T-cell (primary cell): ENCODE data around the gene MT1M. TPM values are rescaled to one million over a fixed set of nuclear protein-coding genes. Genes with fewer than 3 reads are reported as not detected.

ENCODE experiments used
- ATAC-seq, 4 experiments: fragments of 200-7000 bp in 3 of 4; fragments of 150-1000 bp in 1 of 4; cut with Tn5 transposase; replicated peaks in 1 of 4; 1 replicate in 3 of 4; 2 replicates in 1 of 4; pipeline ENCODE4 v1.10.0; 2021; ENCODE audit warnings: moderate library complexity in 3 of 4, mild to moderate bottlenecking in 2 of 4, moderate number of reproducible peaks in 1 of 4
- CTCF ChIA-PET, 2 donors: fragments of 300-600 bp; sonication (Branson Sonifier 250); formaldehyde crosslinking; loops; one replicate each; lab custom pipeline; 2022; ENCODE audit warnings: antibody characterized with exemption in 2 of 2; lab: Charles Lee
- POLR2A ChIA-PET, 2 donors: fragments of 300-600 bp; sonication (Branson Sonifier 250); formaldehyde crosslinking; loops; one replicate each; lab custom pipeline; 2022; ENCODE audit warnings: antibody characterized with exemption in 2 of 2; lab: Charles Lee
- DNase-seq, 35 experiments: peaks; one replicate each; pipeline versions ENCODE4 v3.0.0 to v3.0.0-alpha.2; 2013 to 2023
- H3K27ac ChIP-seq: one replicate; pipeline ENCODE4 v1.5.1; 2013; ENCODE audit warnings: low read length
- H3K27me3 ChIP-seq, 2 experiments: replicated peaks in 1 of 2; 1 replicate in 1 of 2; 2 replicates in 1 of 2; pipeline versions ENCODE4 v1.6.1 to v1.7.0; 2013; ENCODE audit warnings: low read length in 1 of 2, mixed read lengths in 1 of 2; ENCODE audit not compliant: control insufficient read depth in 2 of 2, insufficient read depth in 2 of 2; ENCODE audit errors: extremely low read depth in 1 of 2
- H3K36me3 ChIP-seq, 2 donors: 1 replicate in 1 of 2; 2 replicates in 1 of 2; pipeline versions ENCODE4 v1.6.1 to v1.7.0; 2013; ENCODE audit warnings: low read length in 1 of 2; ENCODE audit not compliant: control insufficient read depth in 2 of 2, insufficient read depth in 1 of 2; ENCODE audit errors: extremely low read depth in 1 of 2
- H3K4me1 ChIP-seq, 2 experiments: 1 replicate in 1 of 2; 2 replicates in 1 of 2; pipeline versions ENCODE4 v1.6.1 to v1.7.0; 2013; ENCODE audit warnings: low read length in 2 of 2, mixed read lengths in 1 of 2; ENCODE audit not compliant: insufficient read depth in 2 of 2, control insufficient read depth in 1 of 2; ENCODE audit errors: extremely low read depth in 1 of 2
- H3K4me3 ChIP-seq, 2 donors: 1 replicate in 1 of 2; 2 replicates in 1 of 2; pipeline versions ENCODE4 v1.5.1 to v1.7.0; 2013; ENCODE audit warnings: mild to moderate bottlenecking in 2 of 2, low read length in 1 of 2, moderate library complexity in 1 of 2; ENCODE audit not compliant: control insufficient read depth in 1 of 2; ENCODE audit errors: extremely low read depth in 1 of 2
- H3K9me3 ChIP-seq: 2 replicates; pipeline ENCODE4 v1.7.0; 2013
- H3K27ac Mint-ChIP-seq, 2 donors: one replicate each; pipeline ENCODE4 v1.8.0; 2020 to 2021; ENCODE audit warnings: mild to moderate bottlenecking in 2 of 2, mixed read lengths in 2 of 2
- H3K27me3 Mint-ChIP-seq, 2 donors: one replicate each; pipeline ENCODE4 v1.8.0; 2021 to 2022; ENCODE audit warnings: mixed read lengths in 2 of 2
- H3K36me3 Mint-ChIP-seq: one replicate; pipeline ENCODE4 v1.8.0; 2021; ENCODE audit warnings: mixed read lengths
- H3K4me1 Mint-ChIP-seq, 3 donors: one replicate each; pipeline ENCODE4 v1.8.0; 2020 to 2022; ENCODE audit warnings: mixed read lengths in 3 of 3, mild to moderate bottlenecking in 1 of 3
- H3K4me3 Mint-ChIP-seq, 3 donors: one replicate each; pipeline ENCODE4 v1.8.0; 2020 to 2022; ENCODE audit warnings: mild to moderate bottlenecking in 3 of 3, mixed read lengths in 3 of 3, moderate library complexity in 3 of 3
- H3K9me3 Mint-ChIP-seq, 3 donors: one replicate each; pipeline ENCODE4 v1.8.0; 2020 to 2022; ENCODE audit warnings: mixed read lengths in 3 of 3
- WGBS: methylation state at CpG from one replicate; pipeline ENCODE4 v1.1.5; 2013; ENCODE audit warnings: missing lambda C conversion rate; ENCODE audit not compliant: insufficient coverage; 5-methylcytosine and 5-hydroxymethylcytosine counted together
- total RNA-seq, 35 experiments: library from RNA in 6 of 35; stranded (reverse) in 6 of 35; fragments of 120-200 nt in 1 of 35; gene quantifications; one replicate each; pipeline versions ENCODE4 v1.2.1 to v1.2.4 and lab custom pipeline; 2013 to 2026

Gene MT1M
- total RNA-seq, 5 donors from 2014 or later (not counting 1 experiment from before 2014, with no cell fraction given): not detected

DNA sequence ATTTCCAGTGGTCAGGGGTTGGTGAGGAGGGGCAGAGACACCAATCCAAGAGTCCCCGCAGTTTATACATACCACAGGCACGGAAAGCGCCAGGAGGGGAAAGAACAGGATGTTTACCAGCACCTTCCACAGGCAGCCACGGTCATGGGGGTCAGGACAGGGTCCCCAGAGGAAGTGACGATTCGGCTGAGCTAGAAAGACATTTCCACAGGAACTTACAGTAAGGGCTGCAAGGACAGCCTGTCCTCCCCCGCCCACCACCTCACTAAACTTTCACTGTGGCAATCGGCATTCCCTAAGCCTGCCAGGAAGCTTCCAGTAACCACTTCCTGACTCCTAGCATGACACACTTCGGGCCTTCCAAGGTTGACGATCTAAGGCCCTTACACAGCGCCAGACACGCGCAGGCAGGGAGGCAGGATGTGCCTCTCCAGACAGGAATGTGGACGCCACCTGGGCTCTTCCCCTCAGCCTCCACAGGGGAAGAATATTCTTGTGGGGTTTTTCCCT is 25.3 kb upstream of the MT1M start:
- peak overlapping the region; percentile 59 to 96 (median 72) for H3K4me3 Mint-ChIP-seq
- WGBS: 40% methylated on average over 7 of the region's 14 CpGs
- no peaks in the 10 kb centered on the region for H3K9me3 ChIP-seq
- H3K27ac Mint-ChIP-seq: peak overlapping the region; percentile 86 to 94
- peaks cover 27 to 51% of the 10 kb centered on the region in 2 experiments for H3K4me1 ChIP-seq
- no peak overlapping the region for H3K4me3 ChIP-seq
- no peaks in the 10 kb centered on the region for H3K36me3 Mint-ChIP-seq
- H3K27me3 Mint-ChIP-seq: peaks cover 0 to 2% of the 10 kb centered on the region in 2 donors
- ChIA-PET POLR2A (no interaction called here), CTCF (interaction anchor here in 1 of 2 donors (3.7 kb wide), 1 partner anchor 94 kb away, joined by 24 read pairs; no protein-coding TSS in a partner anchor)
- DNase-seq (peak in 14 of 35 experiments; percentile 23 to 59 (median 36)), ATAC-seq (no peak)
- H3K4me1 Mint-ChIP-seq: peaks cover 45 to 53% (median 51%) of the 10 kb centered on the region in 3 donors
- H3K9me3 Mint-ChIP-seq: no peaks in the 10 kb centered on the region
- no peaks in the 10 kb centered on the region for H3K36me3 ChIP-seq
- peak overlapping the region; percentile 62 for H3K27ac ChIP-seq
- peaks cover 0 to under 1% of the 10 kb centered on the region in 2 experiments for H3K27me3 ChIP-seq

- H3K27ac ChIP-seq: peak overlapping the region; percentile 62
- H3K27me3 ChIP-seq: no peaks in the 10 kb centered on the region
- H3K9me3 Mint-ChIP-seq: no peaks in the 10 kb centered on the region
- H3K36me3 ChIP-seq: no peaks in the 10 kb centered on the region
- no peak for ATAC-seq
- no peaks in the 10 kb centered on the region for H3K36me3 Mint-ChIP-seq
- no CpG with 5 or more reads among the region's 2 CpGs for WGBS
- H3K4me1 ChIP-seq: peaks cover 27 to 51% of the 10 kb centered on the region in 2 experiments
- H3K27me3 Mint-ChIP-seq: no peaks in the 10 kb centered on the region
- no peak for DNase-seq
- ChIA-PET CTCF (interaction anchor here in 1 of 2 donors (3.7 kb wide), 1 partner anchor 94 kb away, joined by 24 read pairs; no protein-coding TSS in a partner anchor), POLR2A (interaction anchor here in 1 of 2 donors (1.0 kb wide), 1 partner anchor 1248 kb away, joined by 3 read pairs; no protein-coding TSS in a partner anchor)
- peak overlapping the region in 1 of 2 donors; percentile 66 for H3K4me3 ChIP-seq
- peaks cover 45 to 55% (median 51%) of the 10 kb centered on the region in 3 donors for H3K4me1 Mint-ChIP-seq
- no peaks in the 10 kb centered on the region for H3K9me3 ChIP-seq
- H3K4me3 Mint-ChIP-seq: peak overlapping the region; percentile 72 to 96 (median 79)
- H3K27ac Mint-ChIP-seq: peak overlapping the region; percentile 86 to 94
Observed at GRCh38 chr16:56607675-56608042, 24.8 kb upstream of the MT1M start.

- Mint-ChIP-seq H3K9me3 (no peaks in the 10 kb centered on the region), H3K27ac (peak within 1 kb of the TSS; percentile 93 to 98), H3K36me3 (no peaks in the 10 kb centered on the region), H3K27me3 (no peaks in the 10 kb centered on the region), H3K4me3 (peak within 1 kb of the TSS; percentile 91 to 96 (median 94)), H3K4me1 (peaks cover 45 to 55% (median 51%) of the 10 kb centered on the region in 3 donors)
- DNase-seq: peak; percentile 69 to 92 (median 82)
- H3K36me3 ChIP-seq: no peaks in the 10 kb centered on the region
- no peaks in the 10 kb centered on the region for H3K9me3 ChIP-seq
- peaks cover 27 to 51% of the 10 kb centered on the region in 2 experiments for H3K4me1 ChIP-seq
- H3K4me3 ChIP-seq: peak within 1 kb of the TSS; percentile 66 to 67
- WGBS: 4% methylated on average over 62 of the region's 62 CpGs
- H3K27ac ChIP-seq: peak within 1 kb of the TSS; percentile 95
- ChIA-PET CTCF (interaction anchor here in 1 of 2 donors (0.6 to 3.7 kb wide), 7 partner anchors 16 to 559 kb away, joined by 3 to 24 read pairs (median 4); partner anchors contain the start of gene MT1X), POLR2A (interaction anchor here (1.0 kb wide), 3 partner anchors 17 to 1247 kb away, joined by 3 to 7 read pairs (median 4); partner anchors contain the start of gene MT1E (in 1 of the 2))
- no peaks in the 10 kb centered on the region for H3K27me3 ChIP-seq
- peak; percentile 75 to 95 (median 92) for ATAC-seq
Observed at GRCh38 chr16:56608043-56608875, 24.2 kb upstream of the MT1M start, which contains the start of gene MT2A. Gene MT2A, plus strand, starts transcription at chr16:56608584. Its CDS starts 72 bp downstream, at chr16:56608656.

GRCh38 chr16:56608876-56609462 is 23.5 kb upstream of the MT1M start:
- H3K27ac ChIP-seq: peak overlapping the region; percentile 95
- Mint-ChIP-seq H3K27me3 (no peaks in the 10 kb centered on the region), H3K36me3 (no peaks in the 10 kb centered on the region), H3K4me3 (peak overlapping the region; percentile 91 to 96 (median 94)), H3K9me3 (no peaks in the 10 kb centered on the region), H3K27ac (peak overlapping the region; percentile 93 to 98), H3K4me1 (peaks cover 43 to 55% (median 51%) of the 10 kb centered on the region in 3 donors)
- ChIA-PET POLR2A (interaction anchor here in 1 of 2 donors (1.0 to 1.6 kb wide), 3 partner anchors 17 to 67 kb away, joined by 4 to 7 read pairs (median 5); partner anchors contain the start of gene MT1E), CTCF (interaction anchor here in 1 of 2 donors (0.6 to 3.7 kb wide), 6 partner anchors 8 to 93 kb away, joined by 3 to 24 read pairs (median 5); no protein-coding TSS in a partner anchor)
- DNase-seq: no peak
- no peaks in the 10 kb centered on the region for H3K36me3 ChIP-seq
- WGBS: 0% methylated on average over 13 of the region's 21 CpGs
- H3K9me3 ChIP-seq: no peaks in the 10 kb centered on the region
- ATAC-seq: peak in 2 of 4 experiments; percentile 13
- H3K27me3 ChIP-seq: no peaks in the 10 kb centered on the region
- H3K4me3 ChIP-seq: peak overlapping the region; percentile 66 to 67
- H3K4me1 ChIP-seq: peaks cover 27 to 51% of the 10 kb centered on the region in 2 experiments

- peak overlapping the region; percentile 95 for H3K27ac ChIP-seq
- CTCF ChIA-PET: interaction anchor here in 1 of 2 donors (1.2 to 2.3 kb wide), 2 partner anchors 9 to 92 kb away, joined by 4 to 8 read pairs; no protein-coding TSS in a partner anchor
- Mint-ChIP-seq H3K4me3 (peak overlapping the region; percentile 91 to 96 (median 94)), H3K27me3 (no peaks in the 10 kb centered on the region), H3K4me1 (peaks cover 44 to 56% (median 51%) of the 10 kb centered on the region in 3 donors), H3K9me3 (no peaks in the 10 kb centered on the region), H3K36me3 (no peaks in the 10 kb centered on the region), H3K27ac (peak overlapping the region; percentile 93 to 98)
- peak overlapping the region; percentile 66 to 67 for H3K4me3 ChIP-seq
- peak in 34 of 35 experiments; percentile 49 to 93 (median 75) for DNase-seq
- peak; percentile 34 to 56 (median 44) for ATAC-seq
- 0% methylated on average over 3 of the region's 6 CpGs for WGBS
- POLR2A ChIA-PET: interaction anchor here in 1 of 2 donors (0.5 to 1.6 kb wide), 4 partner anchors 12 to 97 kb away, joined by 3 to 5 read pairs (median 3); no protein-coding TSS in a partner anchor
- H3K27me3 ChIP-seq: no peaks in the 10 kb centered on the region
- no peaks in the 10 kb centered on the region for H3K36me3 ChIP-seq
- H3K9me3 ChIP-seq: no peaks in the 10 kb centered on the region
- H3K4me1 ChIP-seq: peaks cover 27 to 51% of the 10 kb centered on the region in 2 experiments
Observed at GRCh38 chr16:56609463-56609921, 23.0 kb upstream of the MT1M start.
